Measurements from ENCODE around the gene SCOC. TPM values are rescaled to one million over a fixed set of nuclear protein-coding genes. Genes with fewer than 3 reads are reported as not detected.

The SCOC gene
- total RNA-seq, 4 donors from 2014 or later: 21.5 to 36.6 (median 30.6) TPM

DNA sequence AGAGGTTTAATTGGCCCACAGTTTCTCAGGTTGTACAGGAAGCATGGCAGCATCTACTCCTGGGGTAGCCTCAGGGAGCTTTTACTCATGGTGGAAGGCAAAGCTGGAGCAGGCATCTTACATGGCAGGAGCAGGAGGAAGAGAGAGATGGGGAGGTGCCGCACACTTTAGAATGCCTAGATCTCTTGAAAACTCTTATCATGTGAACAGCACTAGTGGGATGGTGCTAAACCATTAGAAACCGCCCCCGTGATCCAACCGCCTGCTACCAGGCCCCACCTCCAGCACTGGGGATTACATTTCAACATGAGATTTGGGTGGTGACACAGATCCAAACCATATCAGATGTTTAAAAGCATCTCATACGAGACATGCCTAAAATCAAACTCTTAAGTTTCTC, 41.6 kb upstream of the SCOC start:
- Histone ChIP-seq H3K27ac (no peak overlapping the region), H3K9me3 (no peaks in the 10 kb centered on the region), H3K4me1 (no peaks in the 10 kb centered on the region), H3K36me3 (no peaks in the 10 kb centered on the region), H3K4me3 (no peak overlapping the region), H3K27me3 (no peaks in the 10 kb centered on the region)
- TF ChIP-seq, protein P1, sequence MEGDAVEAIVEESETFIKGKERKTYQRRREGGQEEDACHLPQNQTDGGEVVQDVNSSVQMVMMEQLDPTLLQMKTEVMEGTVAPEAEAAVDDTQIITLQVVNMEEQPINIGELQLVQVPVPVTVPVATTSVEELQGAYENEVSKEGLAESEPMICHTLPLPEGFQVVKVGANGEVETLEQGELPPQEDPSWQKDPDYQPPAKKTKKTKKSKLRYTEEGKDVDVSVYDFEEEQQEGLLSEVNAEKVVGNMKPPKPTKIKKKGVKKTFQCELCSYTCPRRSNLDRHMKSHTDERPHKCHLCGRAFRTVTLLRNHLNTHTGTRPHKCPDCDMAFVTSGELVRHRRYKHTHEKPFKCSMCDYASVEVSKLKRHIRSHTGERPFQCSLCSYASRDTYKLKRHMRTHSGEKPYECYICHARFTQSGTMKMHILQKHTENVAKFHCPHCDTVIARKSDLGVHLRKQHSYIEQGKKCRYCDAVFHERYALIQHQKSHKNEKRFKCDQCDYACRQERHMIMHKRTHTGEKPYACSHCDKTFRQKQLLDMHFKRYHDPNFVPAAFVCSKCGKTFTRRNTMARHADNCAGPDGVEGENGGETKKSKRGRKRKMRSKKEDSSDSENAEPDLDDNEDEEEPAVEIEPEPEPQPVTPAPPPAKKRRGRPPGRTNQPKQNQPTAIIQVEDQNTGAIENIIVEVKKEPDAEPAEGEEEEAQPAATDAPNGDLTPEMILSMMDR (IDR thresholded peaks at IDR 0.05 in 4 of 5, conservative IDR thresholded peaks at IDR 0.05 in 1 of 5): no peak
- TF ChIP-seq POLR2A (IDR thresholded peaks at IDR 0.05): no peak
- ATAC-seq (no peak), DNase-seq (no peak)
- intact Hi-C loops (cut with DNase I; ENCODE audit: low total_unique reads) (no loop called here), in situ Hi-C loops (cut with MboI; ENCODE audit: low sequenced_read_pairs in 4 of 4) (no loop called here)

DNA sequence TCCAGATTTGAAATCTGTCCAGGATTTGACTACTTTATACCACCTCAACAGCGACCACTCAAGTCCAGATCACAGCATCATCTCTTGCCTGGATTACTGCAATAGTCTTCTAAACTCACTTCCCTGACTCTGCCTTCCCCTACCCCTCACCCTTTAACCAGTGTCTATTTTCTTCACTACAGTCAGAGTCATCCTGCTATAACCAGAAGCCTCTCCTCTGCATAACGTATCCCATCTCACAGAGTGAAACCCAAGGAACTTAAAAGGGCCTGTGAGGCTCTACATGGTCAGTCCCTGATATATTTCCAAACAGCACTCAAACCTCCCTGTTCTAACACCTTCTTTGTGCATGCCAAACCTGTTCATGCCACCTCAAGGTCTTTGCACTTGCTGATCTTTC, 40.7 kb upstream of the SCOC start:
- Histone ChIP-seq H3K9me3 (no peaks in the 10 kb centered on the region), H3K4me3 (no peak overlapping the region), H3K27ac (no peak overlapping the region), H3K36me3 (no peaks in the 10 kb centered on the region), H3K27me3 (no peaks in the 10 kb centered on the region), H3K4me1 (no peaks in the 10 kb centered on the region)
- in situ Hi-C loops (cut with MboI; ENCODE audit: low sequenced_read_pairs in 4 of 4): no loop called here
- intact Hi-C loops (cut with DNase I; ENCODE audit: low total_unique reads): no loop called here
- ATAC-seq (peak; percentile 24 to 63), DNase-seq (no peak)
- no peak for TF ChIP-seq POLR2A (IDR thresholded peaks at IDR 0.05)
- TF ChIP-seq, protein P1 (IDR thresholded peaks at IDR 0.05 in 4 of 5, conservative IDR thresholded peaks at IDR 0.05 in 1 of 5): no peak

DNA sequence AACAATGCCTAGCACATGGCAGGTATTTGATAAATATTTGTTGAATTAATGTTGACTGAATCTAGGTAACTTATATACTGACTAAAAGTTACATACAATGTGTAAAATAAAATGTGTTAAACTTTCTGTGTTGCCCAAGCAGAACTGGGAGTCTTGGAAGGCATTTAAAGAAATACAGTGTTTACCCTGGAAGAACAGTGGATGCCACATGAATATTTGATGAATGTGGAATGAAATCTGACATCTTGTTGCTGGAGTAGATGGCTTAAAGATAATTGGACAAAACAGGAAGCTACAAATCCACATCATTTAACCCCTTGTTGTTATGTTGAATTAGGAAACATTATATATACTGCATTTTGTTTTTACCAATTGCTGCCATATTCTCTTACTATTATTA, 39.9 kb upstream of the SCOC start:
- intact Hi-C loops (cut with DNase I; ENCODE audit: low total_unique reads): no loop called here
- Histone ChIP-seq H3K27me3 (no peaks in the 10 kb centered on the region), H3K27ac (no peak overlapping the region), H3K4me1 (no peaks in the 10 kb centered on the region), H3K4me3 (no peak overlapping the region), H3K36me3 (no peaks in the 10 kb centered on the region), H3K9me3 (no peaks in the 10 kb centered on the region)
- ATAC-seq (no peak), DNase-seq (no peak)
- in situ Hi-C loops (cut with MboI; ENCODE audit: low sequenced_read_pairs in 4 of 4): no loop called here
- TF ChIP-seq, protein P1 (IDR thresholded peaks at IDR 0.05 in 4 of 5, conservative IDR thresholded peaks at IDR 0.05 in 1 of 5): no peak
- TF ChIP-seq POLR2A (IDR thresholded peaks at IDR 0.05): no peak

DNA sequence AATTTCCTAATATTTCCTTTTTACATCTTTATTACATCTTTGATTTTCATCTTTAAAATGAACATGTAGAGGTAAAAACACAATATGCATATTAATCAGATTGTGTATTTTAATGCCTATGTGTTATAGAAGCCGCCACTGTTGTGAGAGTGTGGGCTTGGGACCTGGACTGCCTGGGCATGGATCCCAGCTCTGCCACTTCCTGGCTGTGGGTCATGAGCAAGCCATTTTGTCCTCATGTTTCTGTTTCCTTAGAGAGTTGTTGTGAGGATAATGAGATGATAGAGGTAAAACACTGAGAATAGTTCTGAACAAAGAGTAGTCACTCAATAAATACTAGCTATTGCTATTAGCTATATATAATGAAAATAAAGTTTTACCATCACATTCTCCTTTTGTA, 38.4 kb upstream of the SCOC start:
- DNase-seq: no peak
- in situ Hi-C loops (cut with MboI; ENCODE audit: low sequenced_read_pairs in 4 of 4) (no loop called here), intact Hi-C loops (cut with DNase I; ENCODE audit: low total_unique reads) (no loop called here)
- Histone ChIP-seq H3K27me3 (no peaks in the 10 kb centered on the region), H3K4me1 (no peaks in the 10 kb centered on the region), H3K27ac (no peak overlapping the region), H3K9me3 (no peaks in the 10 kb centered on the region), H3K36me3 (no peaks in the 10 kb centered on the region), H3K4me3 (no peak overlapping the region)
- no peak for ATAC-seq
- TF ChIP-seq, protein P1 (IDR thresholded peaks at IDR 0.05 in 4 of 5, conservative IDR thresholded peaks at IDR 0.05 in 1 of 5): no peak
- TF ChIP-seq POLR2A (IDR thresholded peaks at IDR 0.05): no peak

DNA sequence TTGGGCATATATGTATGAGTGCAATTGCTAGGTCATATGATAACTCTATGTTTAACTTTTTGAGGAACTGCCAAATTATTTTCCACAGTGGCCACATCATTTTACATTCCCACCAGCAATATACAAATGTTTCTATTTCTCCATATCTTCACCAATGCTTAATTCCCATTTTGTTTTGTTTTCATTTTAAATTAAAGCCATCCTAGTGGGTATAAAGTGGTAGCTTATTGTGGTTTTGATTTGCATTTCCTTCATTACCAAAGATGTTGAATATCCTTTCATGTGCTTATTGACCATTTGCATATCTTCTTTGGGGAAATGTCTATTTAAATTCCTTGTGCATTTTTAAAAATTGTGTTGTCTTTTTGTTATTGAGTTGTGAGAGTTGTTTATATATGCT, 36.7 kb upstream of the SCOC start:
- intact Hi-C loops (cut with DNase I; ENCODE audit: low total_unique reads): no loop called here
- no peak for TF ChIP-seq POLR2A (IDR thresholded peaks at IDR 0.05)
- TF ChIP-seq, protein P1 (IDR thresholded peaks at IDR 0.05 in 4 of 5, conservative IDR thresholded peaks at IDR 0.05 in 1 of 5): no peak
- in situ Hi-C loops (cut with MboI; ENCODE audit: low sequenced_read_pairs in 4 of 4): no loop called here
- no peak overlapping the region for H3K4me3 ChIP-seq
- DNase-seq (no peak), ATAC-seq (no peak)
- H3K4me1 ChIP-seq: no peaks in the 10 kb centered on the region
- H3K27ac ChIP-seq: no peak overlapping the region
- no peaks in the 10 kb centered on the region for H3K9me3 ChIP-seq
- H3K36me3 ChIP-seq: no peaks in the 10 kb centered on the region
- H3K27me3 ChIP-seq: no peaks in the 10 kb centered on the region
